GM13977 (cell line): ENCODE results near the gene DIAPH1.

Source experiments
- DNase-seq: peaks from one replicate; pipeline ENCODE4 v3.0.0; 2012; ENCODE audit warnings: low spot score
- in situ Hi-C: fragments of 300-500 bp; cut with MboI; formaldehyde crosslinking; loops from one replicate; pipeline ENCODE4 v1.12.0; 2022; ENCODE audit warnings: low sequenced_read_pairs, low pct_unique_long_range_greater_than_20kb, mixed read lengths, inconsistent platforms; ENCODE audit not compliant: unreplicated experiment
- TF ChIP-seq, protein P1 (sequence below): IDR thresholded peaks from 2 replicates; pipeline ENCODE4 v1.5.1; 2012; ENCODE audit warnings: mild to moderate bottlenecking, control low read depth; ENCODE audit not compliant: insufficient read depth; ENCODE audit errors: extremely low read depth, missing control alignments

DIAPH1 gene

DNA sequence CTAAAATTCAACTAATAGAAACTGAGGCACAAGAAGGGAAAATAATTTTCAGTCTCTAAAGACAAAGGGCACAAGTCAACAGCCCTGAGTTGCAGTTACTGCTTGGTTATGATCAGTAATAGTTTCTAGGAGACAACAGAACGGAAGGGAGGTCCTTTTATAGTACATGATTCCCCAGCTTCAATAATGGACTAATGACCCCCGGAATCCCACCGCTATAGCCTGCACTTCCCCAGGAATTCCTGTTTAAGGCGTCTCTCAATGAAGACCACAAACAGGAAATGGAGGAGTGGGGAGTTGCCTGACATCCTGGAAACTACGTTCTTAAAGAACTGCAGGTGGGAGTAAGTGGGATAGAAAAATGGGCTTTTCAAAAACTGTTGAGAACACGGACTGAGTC, 60.6 kb downstream of the DIAPH1 start:
- no peak for DNase-seq
- in situ Hi-C loops = no loop called here
- TF ChIP-seq, protein P1, sequence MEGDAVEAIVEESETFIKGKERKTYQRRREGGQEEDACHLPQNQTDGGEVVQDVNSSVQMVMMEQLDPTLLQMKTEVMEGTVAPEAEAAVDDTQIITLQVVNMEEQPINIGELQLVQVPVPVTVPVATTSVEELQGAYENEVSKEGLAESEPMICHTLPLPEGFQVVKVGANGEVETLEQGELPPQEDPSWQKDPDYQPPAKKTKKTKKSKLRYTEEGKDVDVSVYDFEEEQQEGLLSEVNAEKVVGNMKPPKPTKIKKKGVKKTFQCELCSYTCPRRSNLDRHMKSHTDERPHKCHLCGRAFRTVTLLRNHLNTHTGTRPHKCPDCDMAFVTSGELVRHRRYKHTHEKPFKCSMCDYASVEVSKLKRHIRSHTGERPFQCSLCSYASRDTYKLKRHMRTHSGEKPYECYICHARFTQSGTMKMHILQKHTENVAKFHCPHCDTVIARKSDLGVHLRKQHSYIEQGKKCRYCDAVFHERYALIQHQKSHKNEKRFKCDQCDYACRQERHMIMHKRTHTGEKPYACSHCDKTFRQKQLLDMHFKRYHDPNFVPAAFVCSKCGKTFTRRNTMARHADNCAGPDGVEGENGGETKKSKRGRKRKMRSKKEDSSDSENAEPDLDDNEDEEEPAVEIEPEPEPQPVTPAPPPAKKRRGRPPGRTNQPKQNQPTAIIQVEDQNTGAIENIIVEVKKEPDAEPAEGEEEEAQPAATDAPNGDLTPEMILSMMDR = no peak

- TF ChIP-seq, protein P1 = peak; percentile 66
- peak; percentile 45 for DNase-seq
- in situ Hi-C loops = no loop called here
Observed at GRCh38 chr5:141557681-141558136, 61.1 kb downstream of the DIAPH1 start.

GRCh38 chr5:141547921-141548320, 70.9 kb downstream of the DIAPH1 start:
- in situ Hi-C loops = no loop called here
- TF ChIP-seq, protein P1 = no peak
- DNase-seq = no peak

DNA sequence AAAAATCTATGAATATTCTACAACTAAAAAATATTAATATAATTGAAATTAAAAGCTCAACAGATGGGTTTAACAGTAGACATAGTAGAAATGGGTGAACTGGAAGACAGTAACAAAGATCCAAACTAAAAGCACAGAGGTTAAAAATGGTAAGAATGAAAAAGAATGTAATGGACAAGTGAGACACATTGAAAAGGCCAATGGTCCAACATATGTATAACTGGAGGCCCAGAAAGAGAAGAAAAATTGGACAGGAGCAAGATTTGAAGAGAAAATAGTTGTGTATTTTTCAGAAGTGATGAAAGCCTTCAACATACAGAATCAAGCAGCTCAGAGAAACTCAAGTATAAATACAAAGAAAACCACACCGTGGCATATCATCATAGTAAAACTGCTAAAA, 71.3 kb downstream of the DIAPH1 start:
- TF ChIP-seq, protein P1 = no peak
- in situ Hi-C loops = no loop called here

DNA sequence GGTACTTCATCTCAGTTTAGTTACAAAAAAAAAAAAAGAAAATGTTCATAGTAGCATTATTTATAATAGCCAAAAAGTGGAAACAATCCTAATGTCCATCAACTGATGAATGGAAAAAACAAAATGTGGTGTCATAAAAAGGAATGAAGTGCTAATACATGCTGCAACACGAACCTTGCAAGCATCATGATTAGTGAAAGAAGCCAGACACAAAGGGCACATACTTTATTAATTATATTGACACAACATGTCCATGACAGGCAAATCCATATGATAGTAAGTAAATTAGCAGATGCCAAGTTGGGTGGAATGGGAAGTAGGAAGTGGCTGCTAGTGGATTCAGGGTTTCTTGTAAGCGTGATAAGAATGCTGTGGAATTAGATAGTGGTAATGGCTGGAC, 75.7 kb downstream of the DIAPH1 start:
- in situ Hi-C loops = no loop called here
- TF ChIP-seq, protein P1 = no peak

More for the DNA sequence above, 71.3 kb downstream of the DIAPH1 start:
- DNase-seq = no peak

DNA sequence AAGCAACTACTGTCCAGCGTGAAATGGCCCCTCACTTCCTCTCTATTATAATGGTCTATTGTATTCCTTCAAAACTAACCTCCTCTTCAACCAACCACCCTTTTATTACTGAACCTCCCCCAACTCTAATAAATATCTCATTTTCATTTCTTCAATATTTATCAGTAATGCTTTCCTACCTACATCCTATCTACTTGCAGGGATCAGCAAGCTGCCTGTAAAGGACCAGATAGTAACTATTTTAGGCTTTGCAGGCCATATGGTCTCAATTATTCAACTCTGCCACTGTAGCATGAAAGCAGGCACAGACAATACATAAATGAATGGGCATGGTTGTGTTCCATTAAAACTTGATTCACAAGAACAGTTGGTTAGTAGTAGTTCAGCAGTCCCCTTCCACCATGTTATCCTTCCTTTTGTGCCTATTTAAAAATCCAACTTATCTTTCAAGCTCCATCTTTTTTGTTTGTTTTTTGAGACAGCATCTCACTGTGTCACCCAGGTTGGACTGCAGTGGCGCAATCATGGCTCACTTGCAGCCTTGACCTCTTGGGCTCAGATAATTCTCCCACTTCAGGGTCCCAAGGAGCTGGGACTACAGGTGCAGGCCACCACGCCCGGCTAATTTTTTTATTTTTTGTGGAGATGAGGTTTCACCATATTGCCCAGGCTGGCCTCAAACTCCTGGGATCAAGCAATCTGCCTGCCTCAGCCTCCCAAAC, 84.1 kb downstream of the DIAPH1 start:
- TF ChIP-seq, protein P1 = no peak
- in situ Hi-C loops = no loop called here
- DNase-seq = no peak

More for the DNA sequence above, 75.7 kb downstream of the DIAPH1 start:
- no peak for DNase-seq
